Epithelial cell of proximal tubule (primary cell): ENCODE data around the gene RABGAP1L. TPM values are rescaled to one million over a fixed set of nuclear protein-coding genes. Genes with fewer than 3 reads are reported as not detected.
"Not testable (repeated sequence)": the region's sequence is repeated elsewhere in the genome, so short reads cannot be mapped to it uniquely, and the experiment has no call there.

ENCODE experiments used
- DNase-seq: peaks from one replicate; pipeline ENCODE4 v3.0.0-alpha.2; 2011; ENCODE audit warnings: low read depth
- H3K4me3 ChIP-seq: 2 replicates; pipeline ENCODE4 v1.5.1; 2011; ENCODE audit warnings: low read depth, mild to moderate bottlenecking, low read length
- total RNA-seq: library from RNA; depleted of rRNA; stranded (reverse); fragments of >200 nt; gene quantifications from 2 replicates; pipeline ENCODE4 v1.2.3, GENCODE V29; 2015
- TF ChIP-seq, protein P1 (sequence below): conservative IDR thresholded peaks from 2 replicates; pipeline ENCODE4 v1.5.1; 2012; ENCODE audit warnings: low read depth, mild to moderate bottlenecking, low read length

RABGAP1L gene
- total RNA-seq, 1 donor from 2014 or later: 16.3 TPM

GRCh38 chr1:175023043-175023921 lies 864.0 kb downstream of the RABGAP1L start, which contains the start of gene MRPS14:
Gene MRPS14, minus strand, starts transcription at chr1:175023425. Its CDS starts 17 bp downstream, at chr1:175023408.
- peak; percentile 91 for DNase-seq
- TF ChIP-seq, protein P1, sequence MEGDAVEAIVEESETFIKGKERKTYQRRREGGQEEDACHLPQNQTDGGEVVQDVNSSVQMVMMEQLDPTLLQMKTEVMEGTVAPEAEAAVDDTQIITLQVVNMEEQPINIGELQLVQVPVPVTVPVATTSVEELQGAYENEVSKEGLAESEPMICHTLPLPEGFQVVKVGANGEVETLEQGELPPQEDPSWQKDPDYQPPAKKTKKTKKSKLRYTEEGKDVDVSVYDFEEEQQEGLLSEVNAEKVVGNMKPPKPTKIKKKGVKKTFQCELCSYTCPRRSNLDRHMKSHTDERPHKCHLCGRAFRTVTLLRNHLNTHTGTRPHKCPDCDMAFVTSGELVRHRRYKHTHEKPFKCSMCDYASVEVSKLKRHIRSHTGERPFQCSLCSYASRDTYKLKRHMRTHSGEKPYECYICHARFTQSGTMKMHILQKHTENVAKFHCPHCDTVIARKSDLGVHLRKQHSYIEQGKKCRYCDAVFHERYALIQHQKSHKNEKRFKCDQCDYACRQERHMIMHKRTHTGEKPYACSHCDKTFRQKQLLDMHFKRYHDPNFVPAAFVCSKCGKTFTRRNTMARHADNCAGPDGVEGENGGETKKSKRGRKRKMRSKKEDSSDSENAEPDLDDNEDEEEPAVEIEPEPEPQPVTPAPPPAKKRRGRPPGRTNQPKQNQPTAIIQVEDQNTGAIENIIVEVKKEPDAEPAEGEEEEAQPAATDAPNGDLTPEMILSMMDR: no peak
- H3K4me3 ChIP-seq: peak within 1 kb of the TSS; percentile 59

- DNase-seq: not testable (repeated sequence)
- peak overlapping the region; percentile 59 for H3K4me3 ChIP-seq
These were observed 864.6 kb downstream of the RABGAP1L start for GRCh38 chr1:175023922-175024242.

GRCh38 chr1:175024773-175025172 lies 865.5 kb downstream of the RABGAP1L start:
- TF ChIP-seq, protein P1: no peak
- no peak overlapping the region for H3K4me3 ChIP-seq
- no peak for DNase-seq

- DNase-seq: no peak
- TF ChIP-seq, protein P1: no peak
- H3K4me3 ChIP-seq: no peak overlapping the region
These were observed 874.6 kb downstream of the RABGAP1L start for GRCh38 chr1:175033953-175034352.

GRCh38 chr1:175034775-175035174 lies 875.5 kb downstream of the RABGAP1L start:
- H3K4me3 ChIP-seq: no peak overlapping the region
- no peak for DNase-seq
- TF ChIP-seq, protein P1: no peak

DNA sequence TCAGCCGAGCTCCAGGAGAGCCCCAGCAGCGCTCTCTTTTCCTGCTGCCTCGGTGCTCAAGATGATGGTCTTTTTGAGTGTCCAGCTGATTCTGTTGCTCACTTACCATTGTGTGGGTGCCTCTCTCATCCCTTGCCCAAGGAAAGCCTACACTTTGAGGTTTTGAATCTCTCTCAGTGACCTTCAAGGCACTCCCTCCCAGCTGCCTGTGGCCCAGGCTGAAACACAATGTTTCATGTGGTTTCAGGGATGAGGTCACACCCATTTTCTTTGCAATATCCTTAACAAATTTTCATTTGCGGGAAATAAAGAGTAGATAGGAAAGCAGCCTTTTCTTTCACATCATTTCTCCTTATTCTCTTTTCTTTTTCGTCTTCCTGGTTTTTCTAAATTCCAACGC lies 876.5 kb downstream of the RABGAP1L start:
- TF ChIP-seq, protein P1: no peak
- no peak overlapping the region for H3K4me3 ChIP-seq
- no peak for DNase-seq

- H3K4me3 ChIP-seq: no peak overlapping the region
- TF ChIP-seq, protein P1: no peak
These were observed 877.2 kb downstream of the RABGAP1L start for GRCh38 chr1:175036476-175036875.

More at GRCh38 chr1:175036476-175036875, 877.2 kb downstream of the RABGAP1L start:
- no peak for DNase-seq
